Sigmoid colon (tissue), 7 donors: ENCODE measurements around the gene SLC47A2. TPM values are rescaled to one million over a fixed set of nuclear protein-coding genes. Genes with fewer than 3 reads are reported as not detected.

Experiments used
- DNase-seq: peaks from one replicate; pipeline ENCODE4 v3.0.0-alpha.2; 2019
- H3K27ac ChIP-seq, 4 donors: fragments of 200-600 bp; sonication (generic); one replicate each; pipeline ENCODE4 v1.5.1; 2016 to 2019; ENCODE audit warnings: mild to moderate bottlenecking in 1 of 4
- H3K27me3 ChIP-seq, 3 donors: fragments of 200-600 bp; sonication (generic); one replicate each; pipeline ENCODE4 v1.5.1; 2019; ENCODE audit warnings: mild to moderate bottlenecking in 1 of 3
- H3K36me3 ChIP-seq, 4 donors: fragments of 200-600 bp; sonication (generic); one replicate each; pipeline ENCODE4 v1.5.1; 2016 to 2019
- H3K4me1 ChIP-seq, 4 donors: fragments of 200-600 bp; sonication (generic); one replicate each; pipeline ENCODE4 v1.5.1; 2017 to 2019
- H3K4me3 ChIP-seq, 4 donors: fragments of 200-600 bp; sonication (generic); one replicate each; pipeline ENCODE4 v1.5.1; 2017 to 2019; ENCODE audit warnings: mild to moderate bottlenecking in 2 of 4, moderate library complexity in 1 of 4
- H3K9me3 ChIP-seq, 4 donors: fragments of 200-600 bp in 3 of 4; sonication (generic) in 3 of 4; one replicate each; pipeline versions ENCODE4 v1.5.1 to v1.6.1; 2013 to 2019
- CTCF ChIP-seq, 4 experiments: fragments of 450-650 bp in 3 of 4; fragments of 200-600 bp in 1 of 4; IDR thresholded peaks; one replicate each; pipeline ENCODE4 v1.5.1; 2016 to 2019; ENCODE audit warnings: antibody characterized with exemption in 4 of 4, mild to moderate bottlenecking in 3 of 4, moderate library complexity in 2 of 4
- EP300 ChIP-seq, 4 donors: sonication (generic); formaldehyde crosslinking; IDR thresholded peaks; one replicate each; pipeline ENCODE4 v1.6.1; 2017; ENCODE audit warnings: antibody characterized with exemption in 4 of 4
- POLR2A ChIP-seq, 2 donors: fragments of 450-650 bp; IDR thresholded peaks; one replicate each; pipeline ENCODE4 v1.6.1; 2016; ENCODE audit warnings: antibody characterized with exemption in 2 of 2, mild to moderate bottlenecking in 2 of 2, moderate library complexity in 2 of 2
- POLR2AphosphoS5 ChIP-seq, 4 donors: sonication (generic); formaldehyde crosslinking; IDR thresholded peaks; one replicate each; pipeline ENCODE4 v1.6.1; 2017; ENCODE audit warnings: antibody characterized with exemption in 4 of 4
- WGBS, 2 donors: extraction: QIAGEN DNeasy Blood & Tissue Kit; methylation state at CpG; one replicate each; pipeline ENCODE4 v1.1.7; 2013; 5-methylcytosine and 5-hydroxymethylcytosine counted together
- intact Hi-C: fragments of 100-400 bp; cut with DNase I; formaldehyde crosslinking; loops from one replicate; pipeline ENCODE4 v1.15.1; 2023
- polyA plus RNA-seq, 3 donors: library from polyadenylated mRNA; stranded (reverse); fragments of 200-250 nt; gene quantifications; one replicate each; pipeline ENCODE4 v1.2.3, GENCODE V29; 2013
- total RNA-seq, 4 donors: library from RNA; depleted of rRNA; stranded (reverse); fragments of >200 nt; gene quantifications; one replicate each; pipeline ENCODE4 v1.1.0, GENCODE V29; 2016
- donor health status: healthy with polysubstance abuse.
- donor health status: Bipolar disorder and iron deficiency.
- donor health status: healthy.

SLC47A2 gene
- total and polyA plus RNA-seq, 7 donors = 0.35 to 0.60 (median 0.46) TPM; not detected in 4

- WGBS, 2 donors = 7 to 8% methylated on average over 26 of the region's 26 CpGs
Measured at GRCh38 chr17:19744492-19744891, 28.1 kb upstream of the SLC47A2 start.

GRCh38 chr17:19743101-19744100, 27.0 kb upstream of the SLC47A2 start:
- intact Hi-C loops = loop anchor here (2.0 kb wide), 1 partner anchor 95 kb away; the partner anchor contains the start of gene ALDH3A2
- no peaks in the 10 kb centered on the region for H3K36me3 ChIP-seq
- H3K9me3 ChIP-seq = no peaks in the 10 kb centered on the region
- H3K27ac ChIP-seq = no peak overlapping the region
- H3K27me3 ChIP-seq = no peaks in the 10 kb centered on the region
- 95 to 96% methylated on average over 34 of the region's 34 CpGs for WGBS, 2 donors
- TF ChIP-seq POLR2A (IDR thresholded peaks at IDR 0.05) = no peak
- no peak for TF ChIP-seq CTCF (IDR thresholded peaks at IDR 0.05)
- TF ChIP-seq EP300 (IDR thresholded peaks at IDR 0.05) = no peak
- no peak for TF ChIP-seq POLR2AphosphoS5 (IDR thresholded peaks at IDR 0.05)
- DNase-seq = no peak
- H3K4me3 ChIP-seq = no peak overlapping the region
- H3K4me1 ChIP-seq = peaks cover 0 to 14% (median 11%) of the 10 kb centered on the region in 4 donors

More at GRCh38 chr17:19744492-19744891, 28.1 kb upstream of the SLC47A2 start:
- Histone ChIP-seq H3K4me1 (peaks cover 0 to 18% (median 11%) of the 10 kb centered on the region in 4 donors), H3K27me3 (no peaks in the 10 kb centered on the region), H3K9me3 (no peaks in the 10 kb centered on the region), H3K4me3 (peak overlapping the region; percentile 46 to 66 (median 60)), H3K27ac (peak overlapping the region; percentile 14 to 72 (median 54)), H3K36me3 (no peaks in the 10 kb centered on the region)
- TF ChIP-seq POLR2AphosphoS5 (IDR thresholded peaks at IDR 0.05) = no peak
- TF ChIP-seq CTCF (IDR thresholded peaks at IDR 0.05) = no peak
- TF ChIP-seq EP300 (IDR thresholded peaks at IDR 0.05) = no peak
- no peak for TF ChIP-seq POLR2A (IDR thresholded peaks at IDR 0.05)
- DNase-seq = no peak
- intact Hi-C loops = loop anchor here (2.0 kb wide), 1 partner anchor 96 kb away; the partner anchor contains the start of gene ALDH3A2

- no peaks in the 10 kb centered on the region for H3K9me3 ChIP-seq
- H3K4me3 ChIP-seq = no peak overlapping the region
- no peak for DNase-seq
- WGBS, 2 donors = 90 to 91% methylated on average over 10 of the region's 10 CpGs
- no peaks in the 10 kb centered on the region for H3K27me3 ChIP-seq
- TF ChIP-seq CTCF (IDR thresholded peaks at IDR 0.05) (no peak), EP300 (IDR thresholded peaks at IDR 0.05) (no peak), POLR2AphosphoS5 (IDR thresholded peaks at IDR 0.05) (no peak), POLR2A (IDR thresholded peaks at IDR 0.05) (no peak)
- peaks cover 0 to 12% (median 11%) of the 10 kb centered on the region in 4 donors for H3K4me1 ChIP-seq
- H3K27ac ChIP-seq = no peak overlapping the region
- H3K36me3 ChIP-seq = no peaks in the 10 kb centered on the region
- intact Hi-C loops = no loop called here
Measured at GRCh38 chr17:19742495-19742894, 26.1 kb upstream of the SLC47A2 start.

- 91% methylated on average over 14 of the region's 14 CpGs for WGBS, 2 donors
- peaks cover 0 to 12% (median 11%) of the 10 kb centered on the region in 4 donors for H3K4me1 ChIP-seq
- no peaks in the 10 kb centered on the region for H3K9me3 ChIP-seq
- H3K4me3 ChIP-seq = no peak overlapping the region
- H3K36me3 ChIP-seq = no peaks in the 10 kb centered on the region
- TF ChIP-seq CTCF (IDR thresholded peaks at IDR 0.05) (no peak), EP300 (IDR thresholded peaks at IDR 0.05) (no peak), POLR2A (IDR thresholded peaks at IDR 0.05) (no peak)
- H3K27me3 ChIP-seq = no peaks in the 10 kb centered on the region
- DNase-seq = no peak
- intact Hi-C loops = no loop called here
- H3K27ac ChIP-seq = no peak overlapping the region
Measured at GRCh38 chr17:19741832-19742457, 25.6 kb upstream of the SLC47A2 start.
